ENCODE measurements around the gene LMAN2. TPM values are rescaled to one million over a fixed set of nuclear protein-coding genes. Genes with fewer than 3 reads are reported as not detected.
"Not testable (repeated sequence)": the region's sequence is repeated elsewhere in the genome, so short reads cannot be mapped to it uniquely, and the experiment has no call there.

The LMAN2 gene
- polyA plus RNA-seq, 3 donors: 110 to 153 (median 140) TPM

DNA sequence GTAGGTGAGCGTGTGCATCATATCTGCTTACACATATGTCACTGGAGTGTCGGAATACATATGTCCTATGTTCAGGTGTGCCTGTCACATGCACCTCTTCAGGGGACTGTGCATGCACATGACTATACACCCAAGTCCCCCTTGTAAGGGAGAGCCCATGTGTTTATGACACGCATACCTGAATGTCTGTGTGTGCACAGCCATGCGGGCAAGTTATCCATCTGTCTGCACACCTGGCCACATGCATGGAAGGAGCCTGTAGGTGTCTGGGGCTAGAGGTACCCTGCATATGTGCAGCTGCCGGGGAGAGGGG is 5.6 kb upstream of the LMAN2 start:
- no peak for DNase-seq (ENCODE audit: extremely low read depth in 1 of 11, low read depth in 9 of 11, low spot score in 4 of 11)

- DNase-seq (ENCODE audit: extremely low read depth in 1 of 11, low read depth in 9 of 11, low spot score in 4 of 11): no peak
Measured at GRCh38 chr5:177356746-177357145, 5.3 kb upstream of the LMAN2 start.

- DNase-seq (ENCODE audit: extremely low read depth in 1 of 11, low read depth in 9 of 11, low spot score in 4 of 11): no peak
Measured at GRCh38 chr5:177355868-177356168, 4.3 kb upstream of the LMAN2 start.

DNA sequence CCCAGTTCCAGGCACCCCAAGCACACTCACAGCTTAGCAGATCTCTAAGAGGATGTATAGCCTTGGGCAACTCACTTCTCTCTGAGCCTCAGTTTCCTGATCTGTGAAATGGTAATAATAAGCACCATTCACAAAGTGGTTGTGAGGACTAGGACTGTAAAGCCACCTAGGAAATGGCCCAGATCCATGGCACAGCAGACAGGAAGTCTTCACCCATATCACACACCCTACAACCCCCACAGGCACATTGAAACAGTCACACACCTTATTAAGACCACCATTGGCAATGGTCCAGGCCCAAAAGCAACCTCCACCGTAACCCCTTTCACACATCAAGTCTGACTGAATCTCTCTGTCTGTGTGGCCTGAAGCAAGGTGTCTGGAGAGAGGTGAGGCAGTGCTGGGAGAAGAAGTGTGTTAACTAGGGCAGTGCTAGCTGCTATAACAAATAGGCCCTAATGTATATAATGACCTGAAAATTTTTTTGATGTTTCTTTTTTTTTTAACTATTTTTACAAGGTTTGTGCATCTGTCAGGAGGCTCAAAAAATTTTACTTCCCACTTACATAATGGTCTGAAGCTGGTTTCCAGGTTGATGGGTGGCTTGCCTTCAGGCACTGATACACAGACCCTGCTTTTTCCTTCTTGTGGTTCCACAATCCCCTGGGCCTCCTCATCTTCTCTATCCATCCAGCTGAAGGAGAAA is 3.8 kb upstream of the LMAN2 start:
- DNase-seq (ENCODE audit: extremely low read depth in 1 of 11, low read depth in 9 of 11, low spot score in 4 of 11): no peak

- DNase-seq (ENCODE audit: extremely low read depth in 1 of 11, low read depth in 9 of 11, low spot score in 4 of 11): no peak
Measured at GRCh38 chr5:177354711-177355110, 3.2 kb upstream of the LMAN2 start.

GRCh38 chr5:177354256-177354655 is 2.8 kb upstream of the LMAN2 start:
- DNase-seq (ENCODE audit: extremely low read depth in 1 of 11, low read depth in 9 of 11, low spot score in 4 of 11): no peak

- DNase-seq (ENCODE audit: extremely low read depth in 1 of 11, low read depth in 9 of 11, low spot score in 4 of 11): no peak
Measured at GRCh38 chr5:177353093-177353492, 1.6 kb upstream of the LMAN2 start.

GRCh38 chr5:177350776-177351391 is 584 bp downstream of the LMAN2 start:
- DNase-seq (ENCODE audit: extremely low read depth in 1 of 11, low read depth in 9 of 11, low spot score in 4 of 11): no peak

DNA sequence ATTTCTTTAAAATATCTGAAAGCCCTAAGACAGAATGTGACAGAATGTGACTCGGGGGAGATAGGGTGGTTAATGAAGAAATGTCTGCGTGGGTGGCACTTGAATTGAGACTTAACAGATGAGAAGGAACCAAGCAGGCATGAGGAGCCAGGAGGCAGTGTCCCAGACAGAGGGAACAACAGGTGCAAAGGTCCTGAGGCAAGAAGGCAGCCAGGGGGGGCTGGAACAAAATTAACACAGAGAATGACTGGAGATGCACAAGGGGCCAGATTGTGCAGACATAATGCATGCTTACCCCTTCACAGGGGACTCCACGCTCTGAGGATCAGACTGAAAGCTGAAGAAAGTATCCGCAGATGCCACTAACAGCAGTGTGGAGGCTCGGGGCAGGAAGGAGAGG is 1.7 kb downstream of the LMAN2 start:
- DNase-seq (ENCODE audit: extremely low read depth in 1 of 11, low read depth in 9 of 11, low spot score in 4 of 11): no peak

- no peak for DNase-seq (ENCODE audit: extremely low read depth in 1 of 11, low read depth in 9 of 11, low spot score in 4 of 11)
Measured at GRCh38 chr5:177349362-177349647, 2.2 kb downstream of the LMAN2 start.

DNA sequence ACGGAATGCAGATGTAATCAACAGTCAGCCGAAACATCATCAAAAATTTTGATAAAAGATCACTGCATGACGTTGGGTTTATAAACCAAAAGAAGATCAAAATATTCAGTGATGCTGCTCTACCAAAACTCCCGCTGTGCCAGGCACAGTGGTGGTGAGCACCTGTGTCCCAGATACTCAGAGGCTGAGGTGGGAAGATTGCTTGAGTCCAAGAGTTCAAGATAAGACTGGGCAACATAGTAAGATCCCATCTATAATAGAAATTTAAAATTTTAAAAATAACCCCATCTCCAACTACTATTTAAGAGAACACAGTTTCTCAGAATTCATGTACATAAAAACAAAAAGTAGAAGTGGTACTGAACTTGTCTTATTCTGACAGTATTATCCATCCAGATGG is 3.8 kb downstream of the LMAN2 start:
- no peak for DNase-seq (ENCODE audit: extremely low read depth in 1 of 11, low read depth in 9 of 11, low spot score in 4 of 11)

DNA sequence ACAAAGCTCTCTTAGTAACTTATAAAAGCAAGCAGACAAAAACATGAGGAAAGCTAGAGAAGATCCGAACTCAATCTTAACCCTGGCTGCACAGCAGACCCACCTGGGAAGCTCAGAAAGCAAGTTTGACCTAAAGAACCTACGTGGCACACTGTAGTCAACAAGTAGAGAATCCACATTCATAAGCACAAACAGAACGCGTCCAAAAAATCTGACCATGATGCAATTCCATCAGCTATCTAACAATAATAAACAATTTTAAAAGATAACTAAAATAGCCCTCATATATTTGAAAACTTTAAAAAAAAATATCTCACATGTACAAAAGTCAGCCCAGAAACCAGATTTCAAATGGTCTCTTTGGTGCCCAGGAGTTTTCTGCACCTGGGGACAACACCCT is 4.6 kb downstream of the LMAN2 start:
- DNase-seq (ENCODE audit: extremely low read depth in 1 of 11, low read depth in 9 of 11, low spot score in 4 of 11): no peak

GRCh38 chr5:177344891-177345290 is 6.6 kb downstream of the LMAN2 start:
- DNase-seq (ENCODE audit: extremely low read depth in 1 of 11, low read depth in 9 of 11, low spot score in 4 of 11): no peak

DNA sequence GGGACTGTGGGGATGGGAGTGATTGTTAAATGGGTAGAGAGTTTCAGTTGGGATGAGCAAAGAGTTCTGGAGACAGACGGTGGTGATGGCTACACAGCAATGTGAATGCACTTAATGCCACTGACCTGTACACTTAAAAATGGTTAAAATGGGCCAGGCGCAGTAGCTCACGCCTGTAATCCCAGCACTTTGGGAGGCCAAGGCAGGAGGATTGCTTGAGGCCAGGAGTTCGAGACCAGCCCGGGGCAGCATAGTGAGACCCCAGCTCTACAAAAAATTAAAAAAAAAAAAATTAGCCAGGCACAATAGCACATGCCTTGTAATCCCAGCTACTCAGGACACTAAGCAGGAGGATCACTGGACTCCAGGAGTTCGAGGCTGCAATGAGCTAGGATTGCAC is 7.7 kb downstream of the LMAN2 start:
- DNase-seq (ENCODE audit: extremely low read depth in 1 of 11, low read depth in 9 of 11, low spot score in 4 of 11): no peak

DNA sequence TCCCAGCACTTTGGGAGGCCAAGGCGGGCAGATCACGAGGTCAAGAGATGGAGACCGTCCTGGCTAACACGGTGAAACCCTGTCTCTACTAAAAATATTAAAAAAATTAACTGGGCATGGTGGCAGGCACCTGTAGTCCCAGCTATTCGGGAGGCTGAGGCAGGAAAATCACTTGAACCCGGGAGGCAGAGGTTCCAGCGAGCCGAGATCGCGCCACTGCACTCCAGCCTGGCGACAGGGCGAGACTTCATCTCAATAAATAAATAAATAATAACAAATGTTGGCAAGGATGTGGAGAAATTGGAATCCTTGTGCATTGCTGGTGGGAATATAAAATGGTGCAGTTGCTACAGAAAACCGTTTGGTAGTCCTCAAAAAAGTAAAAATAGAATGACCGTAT is 8.5 kb downstream of the LMAN2 start:
- not testable (repeated sequence) for DNase-seq (ENCODE audit: extremely low read depth in 1 of 11, low read depth in 9 of 11, low spot score in 4 of 11)

GRCh38 chr5:177339107-177339638 is 12.3 kb downstream of the LMAN2 start:
- DNase-seq (ENCODE audit: extremely low read depth in 1 of 11, low read depth in 9 of 11, low spot score in 4 of 11): no peak

- no peak for DNase-seq (ENCODE audit: extremely low read depth in 1 of 11, low read depth in 9 of 11, low spot score in 4 of 11)
Measured at GRCh38 chr5:177338251-177339106, 13.0 kb downstream of the LMAN2 start.

- no peak for DNase-seq (ENCODE audit: extremely low read depth in 1 of 11, low read depth in 9 of 11, low spot score in 4 of 11)
Measured at GRCh38 chr5:177336603-177337494, 14.6 kb downstream of the LMAN2 start.

DNA sequence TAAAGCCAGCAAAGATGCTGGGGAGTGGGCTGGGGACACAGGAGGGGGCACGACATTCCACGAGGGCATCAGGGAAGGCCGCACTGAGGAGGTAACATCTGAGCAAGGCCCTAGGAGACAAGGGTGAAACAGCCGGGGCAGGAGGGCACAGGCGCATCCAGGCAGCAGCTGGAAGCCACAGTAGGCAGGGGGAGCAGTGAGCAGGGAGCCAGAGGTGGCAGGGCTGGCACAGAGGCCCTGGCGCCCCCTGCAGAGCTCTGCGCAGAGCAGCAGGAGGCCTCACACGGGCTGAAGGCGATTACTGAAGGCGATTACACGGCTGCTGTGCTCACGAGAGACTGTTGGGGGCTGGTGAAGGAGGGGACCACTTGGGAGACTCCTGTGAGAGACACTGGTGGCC is 15.4 kb downstream of the LMAN2 start:
- DNase-seq (ENCODE audit: extremely low read depth in 1 of 11, low read depth in 9 of 11, low spot score in 4 of 11): no peak

DNA sequence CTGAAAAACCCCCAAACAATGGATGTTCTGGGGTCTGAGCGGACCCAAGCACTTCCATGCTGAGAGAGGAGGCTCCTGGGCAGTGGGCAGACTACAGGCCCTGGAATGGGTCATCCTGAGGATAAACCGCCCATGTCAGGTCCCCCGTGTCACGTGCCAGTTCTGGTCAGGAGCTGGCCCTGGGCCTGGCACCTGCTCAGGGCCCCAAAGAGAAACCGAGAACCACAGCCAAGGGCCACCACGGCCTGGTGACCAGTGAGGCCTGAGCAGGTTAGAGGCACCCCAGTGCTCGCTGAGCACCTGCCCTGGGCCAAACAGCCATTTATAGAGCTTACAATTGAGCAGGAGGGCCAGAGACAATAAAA is 15.8 kb downstream of the LMAN2 start:
- DNase-seq (ENCODE audit: extremely low read depth in 1 of 11, low read depth in 9 of 11, low spot score in 4 of 11): no peak

Measured in renal cortex interstitium (tissue), 11 donors.